Smooth muscle cell (in vitro differentiated cells): ENCODE measurements around the gene CTNND2. TPM values are rescaled to one million over a fixed set of nuclear protein-coding genes. Genes with fewer than 3 reads are reported as not detected.

Experiments
- DNase-seq: peaks from one replicate; lab custom pipeline; 2025; ENCODE audit not compliant: unreplicated experiment; lab: John Stamatoyannopoulos, UW
- H2AFZ ChIP-seq: fragments of 200-600 bp; sonication (generic); 2 replicates; pipeline ENCODE4 v1.6.0; 2016; ENCODE audit warnings: antibody characterized with exemption, low read depth, mild to moderate bottlenecking
- H3F3A ChIP-seq: fragments of 200-600 bp; sonication (generic); 2 replicates; pipeline ENCODE4 v1.6.0; 2017; ENCODE audit warnings: antibody characterized with exemption, low read depth
- H3K27ac ChIP-seq: fragments of 200-600 bp; sonication (generic); 2 replicates; pipeline ENCODE4 v1.5.1; 2016; ENCODE audit warnings: low read depth, mild to moderate bottlenecking
- H3K27me3 ChIP-seq: fragments of 200-600 bp; sonication (generic); 2 replicates; pipeline ENCODE4 v1.6.1; 2016; ENCODE audit warnings: low read depth, mild to moderate bottlenecking
- H3K36me3 ChIP-seq: fragments of 200-600 bp; sonication (generic); 2 replicates; pipeline ENCODE4 v1.5.1; 2016; ENCODE audit warnings: low read depth
- H3K4me1 ChIP-seq: fragments of 200-600 bp; sonication (generic); 2 replicates; pipeline ENCODE4 v1.5.1; 2016; ENCODE audit warnings: low read depth
- H3K4me2 ChIP-seq: fragments of 200-600 bp; sonication (generic); 2 replicates; pipeline ENCODE4 v1.6.0; 2016; ENCODE audit warnings: mild to moderate bottlenecking
- H3K4me3 ChIP-seq: fragments of 200-600 bp; sonication (generic); 2 replicates; pipeline ENCODE4 v1.5.1; 2016; ENCODE audit warnings: mild to moderate bottlenecking
- H3K79me2 ChIP-seq: fragments of 200-600 bp; sonication (generic); 2 replicates; pipeline ENCODE4 v1.6.0; 2016; ENCODE audit warnings: low read depth, mild to moderate bottlenecking
- H3K9ac ChIP-seq: fragments of 200-600 bp; sonication (generic); 2 replicates; pipeline ENCODE4 v1.6.0; 2016; ENCODE audit warnings: low read depth
- H3K9me3 ChIP-seq: fragments of 200-600 bp; sonication (generic); replicated peaks from 2 replicates; pipeline ENCODE4 v1.5.1; 2016; ENCODE audit warnings: low read depth
- H4K20me1 ChIP-seq: fragments of 200-600 bp; sonication (generic); 2 replicates; pipeline ENCODE4 v1.6.0; 2016; ENCODE audit warnings: low read depth
- CTCF ChIP-seq: fragments of 200-600 bp; sonication (generic); IDR thresholded peaks from 2 replicates; pipeline ENCODE4 v1.5.1; 2017; ENCODE audit warnings: borderline replicate concordance, mild to moderate bottlenecking, antibody characterized with exemption; ENCODE audit not compliant: insufficient read depth, poor library complexity, severe bottlenecking
- whole genome bisulfite sequencing: methylation state at CpG from one replicate; pipeline ENCODE4 v1.1.7; 2016; ENCODE audit warnings: low lambda C conversion rate; 5-methylcytosine and 5-hydroxymethylcytosine counted together
- polyA plus RNA-seq: library from polyadenylated mRNA; unstranded; fragments of >200 nt; fragmentation: Nextera tagmentation; extraction: Ambion mirVana; gene quantifications from 2 replicates; pipeline ENCODE4 v1.2.1, GENCODE V29; 2016
- total RNA-seq: library from RNA; depleted of rRNA; stranded (reverse); fragments of >200 nt; gene quantifications from 2 replicates; pipeline ENCODE4 v1.2.3, GENCODE V29; 2014

CTNND2 gene
- total and polyA plus RNA-seq, 2 experiments from 2014 or later: 2.7 to 5.8 TPM

- Histone ChIP-seq H3K4me1 (no peaks in the 10 kb centered on the region), H3K4me3 (no peak overlapping the region), H3K36me3 (no peaks in the 10 kb centered on the region), H3K27ac (no peak overlapping the region), H3K27me3 (no peaks in the 10 kb centered on the region), H3K4me2 (no peak overlapping the region), H3K9ac (no peak overlapping the region), H4K20me1 (no peaks in the 10 kb centered on the region), H3F3A (no peaks in the 10 kb centered on the region), H3K79me2 (no peaks in the 10 kb centered on the region), H3K9me3 (no peaks in the 10 kb centered on the region), H2AFZ (no peak overlapping the region)
- WGBS: 86% methylated on average over 5 of the region's 5 CpGs
- no peak for TF ChIP-seq CTCF
- DNase-seq: no peak
Measured at GRCh38 chr5:10949856-10950630, 954.2 kb downstream of the CTNND2 start.

GRCh38 chr5:10946050-10946449 lies 958.2 kb downstream of the CTNND2 start:
- 42% methylated on average over 4 of the region's 4 CpGs for WGBS
- Histone ChIP-seq H3K4me2 (no peak overlapping the region), H2AFZ (peak overlapping the region; percentile 41), H3K27ac (no peak overlapping the region), H3K27me3 (no peaks in the 10 kb centered on the region), H3K4me3 (no peak overlapping the region), H3K36me3 (no peaks in the 10 kb centered on the region), H4K20me1 (no peaks in the 10 kb centered on the region), H3K9ac (no peak overlapping the region), H3K4me1 (no peaks in the 10 kb centered on the region), H3F3A (no peaks in the 10 kb centered on the region), H3K9me3 (no peaks in the 10 kb centered on the region), H3K79me2 (no peaks in the 10 kb centered on the region)
- DNase-seq: no peak
- no peak for TF ChIP-seq CTCF

- no peaks in the 10 kb centered on the region for H4K20me1 ChIP-seq
- no peak overlapping the region for H2AFZ ChIP-seq
- no peaks in the 10 kb centered on the region for H3F3A ChIP-seq
- no peak overlapping the region for H3K9ac ChIP-seq
- no peak overlapping the region for H3K4me3 ChIP-seq
- no peaks in the 10 kb centered on the region for H3K79me2 ChIP-seq
- H3K9me3 ChIP-seq: no peaks in the 10 kb centered on the region
- H3K36me3 ChIP-seq: no peaks in the 10 kb centered on the region
- no peaks in the 10 kb centered on the region for H3K27me3 ChIP-seq
- no peak overlapping the region for H3K27ac ChIP-seq
- no peak overlapping the region for H3K4me2 ChIP-seq
- H3K4me1 ChIP-seq: no peaks in the 10 kb centered on the region
- no peak for TF ChIP-seq CTCF
- WGBS: 94% methylated on average over 4 of the region's 4 CpGs
- DNase-seq: no peak
Measured at GRCh38 chr5:10941900-10942299, 962.3 kb downstream of the CTNND2 start.
